CD14-positive monocyte (primary cell): ENCODE measurements around the gene IMP3. TPM values are rescaled to one million over a fixed set of nuclear protein-coding genes. Genes with fewer than 3 reads are reported as not detected.

Experiments
- DNase-seq, 3 donors: peaks; one replicate each; pipeline ENCODE4 v3.0.0-alpha.2; 2011 to 2022
- H2AFZ ChIP-seq: 2 replicates; pipeline ENCODE4 v1.6.0; 2012; ENCODE audit warnings: mild to moderate bottlenecking, low read depth, low read length, inconsistent platforms; ENCODE audit not compliant: insufficient read depth, poor library complexity, severe bottlenecking
- H3K27ac ChIP-seq, 2 donors: 1 replicate in 1 of 2; 2 replicates in 1 of 2; pipeline ENCODE4 v1.5.1; 2012 to 2013; ENCODE audit warnings: low read length in 2 of 2, control low read depth in 1 of 2, inconsistent platforms in 1 of 2, low read depth in 1 of 2, mild to moderate bottlenecking in 1 of 2
- H3K27me3 ChIP-seq, 2 donors: one replicate each; pipeline versions ENCODE4 v1.6.0 to v1.6.1; 2011 to 2013; ENCODE audit warnings: low read length in 2 of 2; ENCODE audit not compliant: control insufficient read depth in 2 of 2, insufficient read depth in 2 of 2
- H3K36me3 ChIP-seq, 2 donors: replicated peaks in 1 of 2; 1 replicate in 1 of 2; 2 replicates in 1 of 2; pipeline versions ENCODE4 v1.5.1 to v1.6.1; 2012 to 2013; ENCODE audit warnings: low read length in 2 of 2, control low read depth in 1 of 2, inconsistent platforms in 1 of 2, mild to moderate bottlenecking in 1 of 2; ENCODE audit not compliant: insufficient read depth in 2 of 2, control insufficient read depth in 1 of 2
- H3K4me1 ChIP-seq, 2 donors: 1 replicate in 1 of 2; 2 replicates in 1 of 2; pipeline versions ENCODE4 v1.5.1 to v1.6.1; 2012 to 2013; ENCODE audit warnings: low read length in 2 of 2, control low read depth in 1 of 2, inconsistent platforms in 1 of 2, mild to moderate bottlenecking in 1 of 2, moderate library complexity in 1 of 2; ENCODE audit not compliant: insufficient read depth in 2 of 2, control insufficient read depth in 1 of 2
- H3K4me2 ChIP-seq: replicated peaks from 2 replicates; pipeline ENCODE3; 2012; ENCODE audit warnings: low read length, moderate library complexity, mild to moderate bottlenecking; ENCODE audit not compliant: poor library complexity, severe bottlenecking; ENCODE audit errors: extremely low read depth
- H3K4me3 ChIP-seq, 3 experiments: fragments of 200-600 bp in 1 of 3; sonication (generic) in 1 of 3; replicated peaks in 1 of 3; 1 replicate in 2 of 3; 2 replicates in 1 of 3; pipeline ENCODE4 v1.5.1; 2011 to 2013; ENCODE audit warnings: low read length in 3 of 3, mild to moderate bottlenecking in 3 of 3, control low read depth in 2 of 3, low read depth in 2 of 3, inconsistent platforms in 1 of 3, moderate library complexity in 1 of 3
- H3K79me2 ChIP-seq: 2 replicates; pipeline ENCODE4 v1.6.0; 2012; ENCODE audit warnings: mild to moderate bottlenecking, control low read depth, inconsistent platforms, low read length, moderate library complexity; ENCODE audit not compliant: insufficient read depth
- H3K9ac ChIP-seq: 2 replicates; pipeline ENCODE4 v1.6.0; 2017; ENCODE audit warnings: low read length, mild to moderate bottlenecking; ENCODE audit not compliant: insufficient read depth, poor library complexity, severe bottlenecking
- H3K9me3 ChIP-seq, 2 donors: replicated peaks in 1 of 2; 1 replicate in 1 of 2; 2 replicates in 1 of 2; pipeline versions ENCODE4 v1.5.1 to v1.6.1; 2012 to 2013; ENCODE audit warnings: low read length in 2 of 2, control low read depth in 1 of 2; ENCODE audit not compliant: control insufficient read depth in 1 of 2, insufficient read depth in 1 of 2
- H4K20me1 ChIP-seq: 2 replicates; pipeline ENCODE4 v1.6.0; 2012; ENCODE audit warnings: mild to moderate bottlenecking, low read length, control low read depth, moderate library complexity; ENCODE audit not compliant: insufficient read depth
- H3K27ac Mint-ChIP-seq, 7 donors: one replicate each; pipeline ENCODE4 v1.8.0; 2020; ENCODE audit warnings: mild to moderate bottlenecking in 7 of 7, mixed read lengths in 7 of 7, moderate library complexity in 6 of 7, inconsistent platforms in 2 of 7
- H3K27me3 Mint-ChIP-seq, 3 donors: one replicate each; pipeline ENCODE4 v1.8.0; 2021 to 2022; ENCODE audit warnings: low read depth in 3 of 3, mild to moderate bottlenecking in 3 of 3, mixed read lengths in 3 of 3, moderate library complexity in 3 of 3, inconsistent platforms in 1 of 3
- H3K36me3 Mint-ChIP-seq, 2 donors: one replicate each; pipeline ENCODE4 v1.8.0; 2020; ENCODE audit warnings: mixed read lengths in 2 of 2, inconsistent platforms in 1 of 2, mild to moderate bottlenecking in 1 of 2
- H3K4me1 Mint-ChIP-seq: one replicate; pipeline ENCODE4 v1.8.0; 2020; ENCODE audit warnings: mild to moderate bottlenecking, mixed read lengths
- H3K4me3 Mint-ChIP-seq, 2 donors: one replicate each; pipeline ENCODE4 v1.8.0; 2020; ENCODE audit warnings: mild to moderate bottlenecking in 2 of 2, mixed read lengths in 2 of 2, moderate library complexity in 1 of 2
- H3K9me3 Mint-ChIP-seq, 7 donors: one replicate each; pipeline ENCODE4 v1.8.0; 2020 to 2022; ENCODE audit warnings: mixed read lengths in 7 of 7, mild to moderate bottlenecking in 6 of 7, moderate library complexity in 6 of 7, inconsistent platforms in 2 of 7
- CTCF ChIP-seq: fragments of 200-600 bp; IDR thresholded peaks from one replicate; pipeline ENCODE4 v1.8.0; 2022; ENCODE audit warnings: antibody characterized with exemption, mild to moderate bottlenecking
- WGBS: methylation state at CpG from one replicate; pipeline ENCODE4 v1.1.5; 2013; ENCODE audit warnings: missing lambda C conversion rate; ENCODE audit not compliant: insufficient coverage; 5-methylcytosine and 5-hydroxymethylcytosine counted together
- intact Hi-C, 2 donors: fragments of 100-400 bp; cut with micrococcal nuclease; formaldehyde crosslinking; loops; one replicate each; pipeline versions ENCODE4 v1.15.0 to v1.15.1; 2023
- polyA plus RNA-seq, 3 donors: library from polyadenylated mRNA; depleted of rRNA in 1 of 3; unstranded in 2 of 3; stranded (reverse) in 1 of 3; fragments of 300-500 nt in 2 of 3; fragments of >200 nt in 1 of 3; fragmentation: Illumina TruSeq in 2 of 3; gene quantifications; 1 replicate in 2 of 3; 2 replicates in 1 of 3; pipeline ENCODE4 v1.2.3, GENCODE V29; 2012 to 2021

The IMP3 gene
- polyA plus RNA-seq, 3 donors = 36.7 to 119 (median 99.3) TPM

DNA sequence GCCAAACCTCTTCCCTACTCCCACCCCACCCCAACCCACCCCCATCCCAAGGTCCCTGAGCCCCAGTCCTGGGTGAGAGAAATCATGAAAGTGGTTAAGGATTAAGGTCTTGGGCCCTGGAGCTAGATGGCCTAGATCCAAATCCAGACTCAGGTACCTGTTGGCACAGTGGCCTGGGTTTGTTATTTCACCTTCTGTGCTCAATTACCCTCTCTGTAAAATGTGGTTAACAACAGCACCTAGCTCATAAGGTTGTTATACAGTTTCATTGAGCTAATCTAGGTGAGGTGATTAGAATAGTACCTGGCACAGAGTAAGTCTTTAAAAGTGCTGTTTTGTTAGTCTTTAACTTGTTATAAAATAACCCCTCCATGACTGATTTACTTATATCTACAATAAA lies 8.1 kb downstream of the IMP3 start:
- Histone ChIP-seq H3K79me2 (peaks cover 7% of the 10 kb centered on the region), H3K4me1 (peaks cover 3 to 7% of the 10 kb centered on the region in 2 donors), H3K4me2 (no peak overlapping the region), H3K27me3 (no peaks in the 10 kb centered on the region), H3K4me3 (no peak overlapping the region), H3K36me3 (no peaks in the 10 kb centered on the region), H2AFZ (no peak overlapping the region), H3K27ac (no peak overlapping the region), H3K9me3 (no peaks in the 10 kb centered on the region), H4K20me1 (peaks cover 2% of the 10 kb centered on the region), H3K9ac (no peak overlapping the region)
- Mint-ChIP-seq H3K9me3 (no peaks in the 10 kb centered on the region), H3K36me3 (peaks cover 2% of the 10 kb centered on the region in 2 donors), H3K4me1 (peaks cover 8% of the 10 kb centered on the region), H3K27ac (no peak overlapping the region), H3K27me3 (peaks cover 0 to 2% (median 0%) of the 10 kb centered on the region in 3 donors), H3K4me3 (no peak overlapping the region)
- intact Hi-C loops = no loop called here
- TF ChIP-seq CTCF = no peak
- DNase-seq = no peak

GRCh38 chr15:75625542-75626347 lies 14.3 kb downstream of the IMP3 start, which contains the start of gene SNUPN:
Gene SNUPN, minus strand, starts transcription at chr15:75625725. Its CDS starts 4,674 bp downstream, at chr15:75621051.
- Mint-ChIP-seq H3K27me3 (peaks cover 0 to 2% (median 2%) of the 10 kb centered on the region in 3 donors), H3K4me3 (peak within 1 kb of the TSS; percentile 92 to 95), H3K4me1 (peaks cover 38% of the 10 kb centered on the region), H3K9me3 (no peaks in the 10 kb centered on the region), H3K36me3 (no peaks in the 10 kb centered on the region), H3K27ac (peak within 1 kb of the TSS; percentile 94 to 99 (median 98))
- Histone ChIP-seq H3K4me3 (peak within 1 kb of the TSS; percentile 83 to 97 (median 89)), H3K9me3 (no peaks in the 10 kb centered on the region), H3K36me3 (no peaks in the 10 kb centered on the region), H2AFZ (peak within 1 kb of the TSS; percentile 97), H3K79me2 (peaks cover 10% of the 10 kb centered on the region), H3K27me3 (no peaks in the 10 kb centered on the region), H3K4me1 (peaks cover 23 to 32% of the 10 kb centered on the region in 2 donors), H3K4me2 (peak within 1 kb of the TSS; percentile 88), H3K27ac (peak within 1 kb of the TSS; percentile 89 to 96), H3K9ac (peak within 1 kb of the TSS; percentile 88), H4K20me1 (no peaks in the 10 kb centered on the region)
- DNase-seq = peak; percentile 87 to 93 (median 90)
- no peak for TF ChIP-seq CTCF
- under 1% methylated on average over 43 of the region's 47 CpGs for WGBS
- intact Hi-C loops = loop anchor here in 1 of 2 donors (5.0 kb wide), 2 partner anchors 48 to 173 kb away; partner anchors contain the start of genes PTPN9 and SIN3A
